Fibroblast of lung (primary cell): Measurements from ENCODE around the gene BBLN.

Experiments
- EZH2 ChIP-seq: IDR thresholded peaks from 2 replicates; pipeline ENCODE4 v1.5.1; 2012; ENCODE audit warnings: low read length, control low read depth, mild to moderate bottlenecking; ENCODE audit errors: missing control alignments
- TF ChIP-seq, protein P1 (sequence below), 2 donors: IDR thresholded peaks in 1 of 2; conservative IDR thresholded peaks in 1 of 2; 1 replicate in 1 of 2; 2 replicates in 1 of 2; pipeline ENCODE4 v1.5.1; 2011 to 2012; ENCODE audit warnings: low read length in 2 of 2, control low read depth in 1 of 2, inconsistent platforms in 1 of 2, low read depth in 1 of 2, mild to moderate bottlenecking in 1 of 2

DNA sequence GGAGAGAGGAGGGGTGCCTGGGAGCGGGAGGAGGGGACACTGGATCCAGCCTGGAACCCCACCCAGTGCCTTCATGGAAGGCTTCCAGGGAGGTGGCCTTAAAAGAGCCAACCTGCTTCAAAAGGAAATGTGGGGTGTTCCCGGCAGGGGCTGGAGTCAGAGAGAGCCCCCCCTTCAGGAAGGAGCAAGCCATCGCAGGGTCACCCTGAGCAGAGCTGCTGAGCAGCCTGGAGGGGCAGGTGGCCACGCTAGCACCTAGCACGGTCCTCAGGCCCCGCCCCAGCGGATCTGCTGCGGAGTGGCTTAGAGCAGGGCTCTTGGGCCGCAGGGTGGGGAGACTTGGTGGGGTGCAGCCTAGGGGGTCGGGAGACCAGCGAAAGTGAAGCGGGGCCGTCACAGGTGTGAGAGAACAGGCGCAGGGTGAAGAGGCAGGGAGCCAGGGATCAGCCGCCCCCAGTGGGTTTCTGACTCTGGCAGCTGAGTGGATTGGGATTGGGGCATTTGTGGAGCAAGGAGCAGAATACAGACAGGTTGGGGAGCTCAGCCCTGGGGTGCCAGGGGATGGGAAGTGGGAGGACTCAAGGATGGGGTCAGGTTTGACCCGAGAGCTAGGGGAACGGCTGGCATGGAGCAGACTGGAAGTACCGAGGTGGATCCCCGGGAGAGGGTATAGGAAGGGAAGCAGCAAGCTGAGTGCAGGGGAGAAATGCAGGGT, 9.3 kb upstream of the BBLN start:
- TF ChIP-seq, protein P1, sequence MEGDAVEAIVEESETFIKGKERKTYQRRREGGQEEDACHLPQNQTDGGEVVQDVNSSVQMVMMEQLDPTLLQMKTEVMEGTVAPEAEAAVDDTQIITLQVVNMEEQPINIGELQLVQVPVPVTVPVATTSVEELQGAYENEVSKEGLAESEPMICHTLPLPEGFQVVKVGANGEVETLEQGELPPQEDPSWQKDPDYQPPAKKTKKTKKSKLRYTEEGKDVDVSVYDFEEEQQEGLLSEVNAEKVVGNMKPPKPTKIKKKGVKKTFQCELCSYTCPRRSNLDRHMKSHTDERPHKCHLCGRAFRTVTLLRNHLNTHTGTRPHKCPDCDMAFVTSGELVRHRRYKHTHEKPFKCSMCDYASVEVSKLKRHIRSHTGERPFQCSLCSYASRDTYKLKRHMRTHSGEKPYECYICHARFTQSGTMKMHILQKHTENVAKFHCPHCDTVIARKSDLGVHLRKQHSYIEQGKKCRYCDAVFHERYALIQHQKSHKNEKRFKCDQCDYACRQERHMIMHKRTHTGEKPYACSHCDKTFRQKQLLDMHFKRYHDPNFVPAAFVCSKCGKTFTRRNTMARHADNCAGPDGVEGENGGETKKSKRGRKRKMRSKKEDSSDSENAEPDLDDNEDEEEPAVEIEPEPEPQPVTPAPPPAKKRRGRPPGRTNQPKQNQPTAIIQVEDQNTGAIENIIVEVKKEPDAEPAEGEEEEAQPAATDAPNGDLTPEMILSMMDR (conservative IDR thresholded peaks at IDR 0.05 in 1 of 2, IDR thresholded peaks at IDR 0.05 in 1 of 2; ENCODE audit: low read depth in 1 of 2, low read length in 2 of 2) = peak in 1 of 2 donors; percentile 27
- no peak for TF ChIP-seq EZH2
